Sigmoid colon (tissue), 7 donors: ENCODE data around the gene SORCS2. TPM values are rescaled to one million over a fixed set of nuclear protein-coding genes. Genes with fewer than 3 reads are reported as not detected.

Experiments
- DNase-seq: peaks from one replicate; pipeline ENCODE4 v3.0.0-alpha.2; 2019
- H3K27ac ChIP-seq, 4 donors: fragments of 200-600 bp; sonication (generic); one replicate each; pipeline ENCODE4 v1.5.1; 2016 to 2019; ENCODE audit warnings: mild to moderate bottlenecking in 1 of 4
- H3K27me3 ChIP-seq, 3 donors: fragments of 200-600 bp; sonication (generic); one replicate each; pipeline ENCODE4 v1.5.1; 2019; ENCODE audit warnings: mild to moderate bottlenecking in 1 of 3
- H3K36me3 ChIP-seq, 4 donors: fragments of 200-600 bp; sonication (generic); one replicate each; pipeline ENCODE4 v1.5.1; 2016 to 2019
- H3K4me1 ChIP-seq, 4 donors: fragments of 200-600 bp; sonication (generic); one replicate each; pipeline ENCODE4 v1.5.1; 2017 to 2019
- H3K4me3 ChIP-seq, 4 donors: fragments of 200-600 bp; sonication (generic); one replicate each; pipeline ENCODE4 v1.5.1; 2017 to 2019; ENCODE audit warnings: mild to moderate bottlenecking in 2 of 4, moderate library complexity in 1 of 4
- H3K9me3 ChIP-seq, 4 donors: fragments of 200-600 bp in 3 of 4; sonication (generic) in 3 of 4; one replicate each; pipeline versions ENCODE4 v1.5.1 to v1.6.1; 2013 to 2019
- EP300 ChIP-seq, 4 donors: sonication (generic); formaldehyde crosslinking; IDR thresholded peaks; one replicate each; pipeline ENCODE4 v1.6.1; 2017; ENCODE audit warnings: antibody characterized with exemption in 4 of 4
- POLR2A ChIP-seq, 2 donors: fragments of 450-650 bp; IDR thresholded peaks; one replicate each; pipeline ENCODE4 v1.6.1; 2016; ENCODE audit warnings: antibody characterized with exemption in 2 of 2, mild to moderate bottlenecking in 2 of 2, moderate library complexity in 2 of 2
- POLR2AphosphoS5 ChIP-seq, 4 donors: sonication (generic); formaldehyde crosslinking; IDR thresholded peaks; one replicate each; pipeline ENCODE4 v1.6.1; 2017; ENCODE audit warnings: antibody characterized with exemption in 4 of 4
- WGBS, 2 donors: extraction: QIAGEN DNeasy Blood & Tissue Kit; methylation state at CpG; one replicate each; pipeline ENCODE4 v1.1.7; 2013; 5-methylcytosine and 5-hydroxymethylcytosine counted together
- intact Hi-C: fragments of 100-400 bp; cut with DNase I; formaldehyde crosslinking; loops from one replicate; pipeline ENCODE4 v1.15.1; 2023
- polyA plus RNA-seq, 3 donors: library from polyadenylated mRNA; stranded (reverse); fragments of 200-250 nt; gene quantifications; one replicate each; pipeline ENCODE4 v1.2.3, GENCODE V29; 2013
- total RNA-seq, 4 donors: library from RNA; depleted of rRNA; stranded (reverse); fragments of >200 nt; gene quantifications; one replicate each; pipeline ENCODE4 v1.1.0, GENCODE V29; 2016
- TF ChIP-seq, protein P1 (sequence below), 4 experiments: fragments of 450-650 bp in 3 of 4; fragments of 200-600 bp in 1 of 4; IDR thresholded peaks; one replicate each; pipeline ENCODE4 v1.5.1; 2016 to 2019; ENCODE audit warnings: antibody characterized with exemption in 4 of 4, mild to moderate bottlenecking in 3 of 4, moderate library complexity in 2 of 4
- donor health status: healthy with polysubstance abuse.
- donor health status: Bipolar disorder and iron deficiency.
- donor health status: healthy.

Gene SORCS2
- total and polyA plus RNA-seq, 7 donors = 1.8 to 6.4 (median 3.9) TPM; not detected in 2

DNA sequence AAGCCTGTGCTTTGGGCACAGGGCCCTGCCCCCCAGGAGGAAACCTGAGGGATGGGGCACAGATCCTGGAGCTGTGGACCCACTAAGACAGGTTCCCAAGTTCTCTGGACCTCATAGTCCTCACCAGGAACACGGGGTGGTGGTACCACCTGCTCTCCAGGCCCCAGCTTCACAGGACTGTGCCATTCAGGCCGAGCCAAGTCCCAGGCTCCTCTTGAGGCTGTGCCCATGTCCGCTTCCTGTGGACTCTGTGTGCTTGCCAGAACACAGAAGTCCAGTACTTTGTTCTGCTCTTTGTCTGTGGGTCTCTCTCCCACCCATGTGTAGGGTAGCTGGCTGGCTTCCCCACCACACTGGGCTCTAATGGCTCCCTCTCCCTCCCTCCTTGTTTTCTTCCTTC is 346.8 kb downstream of the SORCS2 start:
- WGBS, 2 donors = 59 to 92% methylated on average over 3 of the region's 3 CpGs
- intact Hi-C loops = no loop called here
- Histone ChIP-seq H3K27ac (no peak overlapping the region), H3K4me3 (no peak overlapping the region), H3K36me3 (no peaks in the 10 kb centered on the region), H3K9me3 (no peaks in the 10 kb centered on the region), H3K27me3 (no peaks in the 10 kb centered on the region), H3K4me1 (no peaks in the 10 kb centered on the region)
- TF ChIP-seq, protein P1, sequence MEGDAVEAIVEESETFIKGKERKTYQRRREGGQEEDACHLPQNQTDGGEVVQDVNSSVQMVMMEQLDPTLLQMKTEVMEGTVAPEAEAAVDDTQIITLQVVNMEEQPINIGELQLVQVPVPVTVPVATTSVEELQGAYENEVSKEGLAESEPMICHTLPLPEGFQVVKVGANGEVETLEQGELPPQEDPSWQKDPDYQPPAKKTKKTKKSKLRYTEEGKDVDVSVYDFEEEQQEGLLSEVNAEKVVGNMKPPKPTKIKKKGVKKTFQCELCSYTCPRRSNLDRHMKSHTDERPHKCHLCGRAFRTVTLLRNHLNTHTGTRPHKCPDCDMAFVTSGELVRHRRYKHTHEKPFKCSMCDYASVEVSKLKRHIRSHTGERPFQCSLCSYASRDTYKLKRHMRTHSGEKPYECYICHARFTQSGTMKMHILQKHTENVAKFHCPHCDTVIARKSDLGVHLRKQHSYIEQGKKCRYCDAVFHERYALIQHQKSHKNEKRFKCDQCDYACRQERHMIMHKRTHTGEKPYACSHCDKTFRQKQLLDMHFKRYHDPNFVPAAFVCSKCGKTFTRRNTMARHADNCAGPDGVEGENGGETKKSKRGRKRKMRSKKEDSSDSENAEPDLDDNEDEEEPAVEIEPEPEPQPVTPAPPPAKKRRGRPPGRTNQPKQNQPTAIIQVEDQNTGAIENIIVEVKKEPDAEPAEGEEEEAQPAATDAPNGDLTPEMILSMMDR (IDR thresholded peaks at IDR 0.05) = no peak
- no peak for DNase-seq

DNA sequence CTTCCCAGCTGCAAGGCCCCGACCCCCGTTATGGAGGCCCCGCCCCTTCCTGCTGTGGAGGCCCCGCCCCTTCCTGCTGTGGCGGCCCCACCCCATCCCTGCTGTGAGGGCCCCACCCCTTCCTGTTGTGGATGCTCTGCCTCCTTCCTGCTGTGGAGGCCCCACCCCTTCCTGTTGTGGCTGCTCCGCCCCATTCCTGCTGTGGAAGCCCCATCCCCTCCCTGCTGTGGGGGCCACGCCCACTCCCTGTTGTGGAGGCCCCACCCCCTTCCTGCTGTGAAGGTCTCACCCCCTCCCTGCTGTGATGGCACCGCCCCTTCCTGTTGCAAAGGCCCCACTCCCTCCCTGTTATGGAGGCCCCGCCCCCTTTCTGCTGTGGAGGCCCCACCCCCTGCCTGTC is 347.3 kb downstream of the SORCS2 start:
- Histone ChIP-seq H3K27ac (no peak overlapping the region), H3K36me3 (no peaks in the 10 kb centered on the region), H3K27me3 (no peaks in the 10 kb centered on the region), H3K9me3 (no peaks in the 10 kb centered on the region), H3K4me3 (no peak overlapping the region), H3K4me1 (no peaks in the 10 kb centered on the region)
- intact Hi-C loops = no loop called here
- no peak for TF ChIP-seq POLR2AphosphoS5 (IDR thresholded peaks at IDR 0.05)
- no peak for TF ChIP-seq POLR2A (IDR thresholded peaks at IDR 0.05)
- TF ChIP-seq, protein P1 (IDR thresholded peaks at IDR 0.05) = no peak
- no peak for TF ChIP-seq EP300 (IDR thresholded peaks at IDR 0.05)
- DNase-seq = no peak
- WGBS, 2 donors = 60 to 74% methylated on average over 9 of the region's 9 CpGs

DNA sequence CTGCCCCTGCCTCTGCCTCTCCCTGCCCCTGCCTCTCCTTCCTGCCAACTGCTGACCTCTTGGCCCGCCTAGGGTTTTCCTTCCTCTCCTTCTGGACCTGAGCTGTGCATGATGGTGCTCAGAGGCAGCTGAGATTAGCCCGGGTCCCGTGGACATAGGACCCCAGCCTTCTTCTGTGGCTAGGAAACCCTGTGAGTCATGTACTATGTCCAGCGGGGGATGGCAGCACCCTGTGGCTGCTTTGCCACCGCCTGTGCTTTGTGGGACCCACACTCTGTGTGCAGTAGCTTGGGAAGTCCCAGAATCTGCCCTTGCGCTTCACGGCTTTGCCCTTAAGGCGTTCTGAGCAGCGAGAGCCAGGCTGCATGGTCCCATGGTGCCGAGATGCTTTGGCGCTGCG is 347.9 kb downstream of the SORCS2 start:
- H3K27ac ChIP-seq = no peak overlapping the region
- no peaks in the 10 kb centered on the region for H3K27me3 ChIP-seq
- no peaks in the 10 kb centered on the region for H3K36me3 ChIP-seq
- intact Hi-C loops = no loop called here
- H3K9me3 ChIP-seq = no peaks in the 10 kb centered on the region
- WGBS, 2 donors = 88 to 89% methylated on average over 12 of the region's 12 CpGs
- H3K4me1 ChIP-seq = no peaks in the 10 kb centered on the region
- TF ChIP-seq, protein P1 (IDR thresholded peaks at IDR 0.05) = no peak
- TF ChIP-seq EP300 (IDR thresholded peaks at IDR 0.05) (no peak), POLR2A (IDR thresholded peaks at IDR 0.05) (no peak), POLR2AphosphoS5 (IDR thresholded peaks at IDR 0.05) (no peak)
- H3K4me3 ChIP-seq = no peak overlapping the region
- no peak for DNase-seq

DNA sequence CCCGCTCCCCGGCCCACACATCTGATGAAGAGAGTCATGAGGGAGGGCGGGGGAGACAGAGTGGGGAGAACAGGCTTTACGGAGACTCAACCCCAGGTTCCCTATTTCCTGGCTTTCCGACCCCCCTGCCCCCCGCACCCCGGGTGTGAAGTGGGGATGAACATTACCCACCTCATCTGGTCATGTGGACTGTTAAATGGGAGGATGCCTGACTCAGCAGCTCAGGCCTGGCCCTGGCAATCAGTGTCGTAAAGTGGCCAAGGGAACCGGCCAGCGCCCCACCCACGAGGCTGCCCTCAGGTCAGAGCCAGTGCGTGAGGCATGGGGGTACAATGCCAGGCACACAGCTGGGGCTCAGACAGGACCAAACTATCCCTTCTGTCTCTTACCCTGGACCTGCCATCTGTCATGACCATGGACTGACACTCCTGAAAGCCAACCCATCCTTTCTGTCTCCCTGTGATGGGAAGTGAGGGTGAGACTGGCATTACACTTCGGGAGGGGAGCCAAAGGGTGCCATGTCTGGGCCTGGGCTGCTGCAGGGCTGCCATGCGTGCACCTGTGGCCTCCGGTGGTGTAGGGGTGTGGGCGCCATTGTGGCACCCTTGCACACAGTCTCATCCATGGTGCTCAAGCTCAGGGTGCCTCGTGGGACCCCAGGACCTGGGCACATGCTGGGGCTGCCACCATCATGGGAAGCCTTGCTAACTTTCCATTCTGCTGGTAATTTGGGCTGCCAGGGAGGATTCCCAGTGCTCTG is 348.5 kb downstream of the SORCS2 start:
- no peaks in the 10 kb centered on the region for H3K9me3 ChIP-seq
- no peak overlapping the region for H3K4me3 ChIP-seq
- H3K4me1 ChIP-seq = no peaks in the 10 kb centered on the region
- H3K36me3 ChIP-seq = no peaks in the 10 kb centered on the region
- no peak for DNase-seq
- WGBS, 2 donors = 88 to 90% methylated on average over 17 of the region's 17 CpGs
- H3K27me3 ChIP-seq = no peaks in the 10 kb centered on the region
- intact Hi-C loops = no loop called here
- no peak overlapping the region for H3K27ac ChIP-seq
- no peak for TF ChIP-seq POLR2A (IDR thresholded peaks at IDR 0.05)
- TF ChIP-seq POLR2AphosphoS5 (IDR thresholded peaks at IDR 0.05) = no peak
- TF ChIP-seq, protein P1 (IDR thresholded peaks at IDR 0.05) = no peak
- TF ChIP-seq EP300 (IDR thresholded peaks at IDR 0.05) = no peak

DNA sequence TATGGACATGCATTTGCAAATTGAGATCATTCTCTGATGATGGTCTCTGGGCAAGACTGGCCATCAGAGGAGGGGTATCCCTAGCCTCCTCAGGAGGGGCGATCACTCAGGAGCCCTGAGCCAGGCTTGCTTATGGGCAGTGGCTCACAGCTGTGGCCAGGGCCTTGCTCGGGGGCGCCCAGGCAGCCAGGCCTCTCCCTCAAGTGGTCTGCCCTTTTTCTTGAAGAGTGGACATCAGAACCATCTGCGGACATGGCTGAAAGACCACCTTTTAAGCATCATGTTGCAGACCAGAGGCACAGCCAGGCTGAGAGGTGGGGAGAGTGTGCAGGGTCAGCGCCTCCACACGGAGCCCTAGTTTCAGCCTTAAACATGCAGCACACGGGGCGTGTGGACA is 349.1 kb downstream of the SORCS2 start:
- 88% methylated on average over 8 of the region's 8 CpGs for whole genome bisulfite sequencing, 2 donors
- intact Hi-C loops = no loop called here
- H3K27me3 ChIP-seq = no peaks in the 10 kb centered on the region

More for the DNA sequence above, 349.1 kb downstream of the SORCS2 start:
- Histone ChIP-seq H3K4me1 (peaks cover 0 to 1% (median 0%) of the 10 kb centered on the region in 4 donors), H3K27ac (no peak overlapping the region), H3K4me3 (no peak overlapping the region), H3K9me3 (no peaks in the 10 kb centered on the region), H3K36me3 (no peaks in the 10 kb centered on the region)
- no peak for DNase-seq
- TF ChIP-seq EP300 (IDR thresholded peaks at IDR 0.05) = no peak
- TF ChIP-seq, protein P1 (IDR thresholded peaks at IDR 0.05) = no peak
- TF ChIP-seq POLR2AphosphoS5 (IDR thresholded peaks at IDR 0.05) = no peak
- no peak for TF ChIP-seq POLR2A (IDR thresholded peaks at IDR 0.05)
